ENCODE results near the gene OPRD1.
"Not testable (repeated sequence)": the region's sequence is repeated elsewhere in the genome, so short reads cannot be mapped to it uniquely, and the experiment has no call there.

Gene OPRD1

GRCh38 chr1:28836421-28836956, 24.5 kb downstream of the OPRD1 start:
- in situ Hi-C loops (cut with MboI; ENCODE audit: low sequenced_read_pairs), result no loop called here

DNA sequence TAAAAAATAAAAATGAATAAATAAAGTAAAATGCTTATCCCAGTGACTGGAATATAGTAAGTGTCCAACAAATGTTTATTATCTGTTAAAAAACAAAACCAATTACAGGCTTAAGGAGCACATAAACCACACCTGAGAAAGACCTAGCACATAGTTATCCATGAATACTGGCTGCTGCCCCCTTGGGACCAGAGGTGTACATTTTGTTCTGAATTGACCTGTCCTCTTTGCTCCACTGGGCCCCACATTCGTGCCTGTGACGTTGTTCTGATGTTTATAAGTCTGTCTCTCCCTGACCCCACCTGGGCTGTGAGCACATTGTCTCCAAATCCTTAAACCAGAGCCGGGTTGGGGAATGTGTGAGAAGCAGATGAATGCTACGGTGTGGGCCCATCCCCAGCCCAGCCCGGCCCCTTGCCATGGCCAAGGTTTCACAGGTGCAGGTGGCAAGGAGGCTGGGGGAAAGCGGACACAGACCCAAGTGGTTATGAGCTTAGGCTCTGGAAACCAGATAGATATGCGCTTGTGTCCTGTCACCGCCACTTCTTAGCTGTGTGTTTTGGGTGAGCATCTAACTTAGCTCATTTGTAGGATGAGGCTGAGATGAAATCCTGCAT, 29.1 kb downstream of the OPRD1 start:
- in situ Hi-C loops (cut with MboI; ENCODE audit: low sequenced_read_pairs), result no loop called here

DNA sequence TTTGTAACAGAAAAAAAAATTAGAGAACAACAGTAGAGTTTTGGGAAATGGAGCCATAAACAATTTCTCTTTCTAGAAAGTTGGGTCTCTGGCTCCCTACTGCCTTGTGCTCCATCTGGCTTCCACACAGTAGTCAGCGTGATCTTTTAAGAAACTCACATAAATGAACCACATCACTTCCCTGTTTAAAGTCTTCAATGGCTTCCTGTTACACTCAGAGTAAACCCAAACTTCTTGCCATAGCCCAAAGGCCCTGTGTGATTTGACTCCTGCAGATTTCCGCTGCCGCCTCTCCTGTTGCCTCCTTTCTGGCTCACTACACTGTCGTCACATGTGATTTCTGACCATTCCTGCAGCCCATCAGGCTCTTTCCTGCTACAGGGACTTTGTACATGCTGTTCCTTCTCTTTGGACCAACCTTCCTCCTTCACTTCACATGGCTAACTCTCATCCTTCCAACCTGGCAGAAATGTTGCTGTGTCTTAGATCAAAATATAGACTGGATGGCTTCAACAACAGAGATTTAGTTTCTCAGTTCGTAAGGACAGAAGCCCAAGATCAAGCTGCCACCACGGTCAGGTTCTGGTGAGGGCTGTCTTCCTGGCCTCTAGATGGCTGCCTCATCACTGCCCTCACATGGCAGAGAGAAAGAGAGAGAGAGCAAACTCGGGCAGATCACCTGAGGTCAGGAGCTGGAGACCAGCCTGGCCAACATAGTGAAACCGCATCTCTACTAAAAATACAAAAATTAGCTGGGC, 34.0 kb downstream of the OPRD1 start:
- in situ Hi-C loops (cut with MboI; ENCODE audit: low sequenced_read_pairs), result no loop called here

DNA sequence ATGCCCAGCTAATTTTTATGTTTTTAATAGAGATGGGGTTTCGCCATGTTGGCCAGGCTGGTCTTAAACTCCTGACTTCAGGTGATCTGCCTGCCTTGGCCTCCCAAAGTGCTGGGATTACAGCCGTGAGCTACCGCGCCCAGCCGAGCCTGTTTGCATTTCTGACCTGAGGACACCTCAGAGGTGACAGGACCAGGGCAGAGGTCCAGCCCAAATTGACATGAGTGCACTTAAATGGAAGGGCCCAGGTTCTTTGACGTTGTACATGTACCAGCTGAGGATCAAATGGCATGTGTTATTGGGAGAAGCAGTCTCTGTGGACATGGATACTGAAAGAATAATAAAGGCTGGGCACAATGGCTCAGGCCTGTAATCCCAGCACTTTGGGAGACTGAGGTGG, 35.2 kb downstream of the OPRD1 start:
- in situ Hi-C loops (cut with MboI; ENCODE audit: low sequenced_read_pairs), result not testable (repeated sequence)

GRCh38 chr1:28848416-28848815, 36.4 kb downstream of the OPRD1 start:
- in situ Hi-C loops (cut with MboI; ENCODE audit: low sequenced_read_pairs), result no loop called here

GRCh38 chr1:28853093-28853742, 41.2 kb downstream of the OPRD1 start:
- in situ Hi-C loops (cut with MboI; ENCODE audit: low sequenced_read_pairs), result loop anchor here (25.0 kb wide), 1 partner anchor 616 kb away; the partner anchor contains the start of genes ATP5IF1 and DNAJC8

GRCh38 chr1:28854406-28854805, 42.4 kb downstream of the OPRD1 start:
- in situ Hi-C loops (cut with MboI; ENCODE audit: low sequenced_read_pairs), result loop anchor here (25.0 kb wide), 1 partner anchor 617 kb away; the partner anchor contains the start of genes ATP5IF1 and DNAJC8

GRCh38 chr1:28855046-28855445, 43.1 kb downstream of the OPRD1 start:
- in situ Hi-C loops (cut with MboI; ENCODE audit: low sequenced_read_pairs), result loop anchor here (25.0 kb wide), 1 partner anchor 618 kb away; the partner anchor contains the start of genes ATP5IF1 and DNAJC8

- in situ Hi-C loops (cut with MboI; ENCODE audit: low sequenced_read_pairs), result loop anchor here (25.0 kb wide), 1 partner anchor 618 kb away; the partner anchor contains the start of genes ATP5IF1 and DNAJC8
Observed at GRCh38 chr1:28855469-28855951, 43.5 kb downstream of the OPRD1 start.

DNA sequence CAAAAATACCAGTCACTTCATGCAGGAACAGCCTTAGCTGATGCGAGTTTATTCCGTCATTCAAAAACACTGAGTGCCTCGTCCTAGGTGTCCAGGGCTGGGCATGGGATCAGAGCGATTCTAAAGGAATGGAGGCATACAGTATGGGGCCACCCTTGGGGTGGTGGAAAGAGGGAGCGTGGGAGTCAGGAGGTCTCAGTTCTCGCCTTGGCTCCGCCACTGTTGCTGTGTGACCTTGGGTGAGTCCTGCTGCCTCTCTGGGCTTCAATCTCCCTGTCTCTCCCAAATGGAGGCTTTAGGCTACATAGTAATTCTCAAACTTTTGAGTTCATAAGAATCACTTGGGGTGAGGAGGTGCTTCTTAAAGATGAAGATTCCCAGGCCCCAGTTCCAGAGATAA, 44.0 kb downstream of the OPRD1 start:
- in situ Hi-C loops (cut with MboI; ENCODE audit: low sequenced_read_pairs), result loop anchor here (25.0 kb wide), 1 partner anchor 619 kb away; the partner anchor contains the start of genes ATP5IF1 and DNAJC8

GRCh38 chr1:28860332-28861073, 48.5 kb downstream of the OPRD1 start:
- in situ Hi-C loops (cut with MboI; ENCODE audit: low sequenced_read_pairs), result loop anchor here (25.0 kb wide), 1 partner anchor 623 kb away; the partner anchor contains the start of genes ATP5IF1 and DNAJC8

GRCh38 chr1:28862571-28863403, 50.8 kb downstream of the OPRD1 start:
- in situ Hi-C loops (cut with MboI; ENCODE audit: low sequenced_read_pairs), result loop anchor here (25.0 kb wide), 1 partner anchor 625 kb away; the partner anchor contains the start of genes ATP5IF1 and DNAJC8

GRCh38 chr1:28864695-28865094, 52.7 kb downstream of the OPRD1 start:
- in situ Hi-C loops (cut with MboI; ENCODE audit: low sequenced_read_pairs), result loop anchor here (25.0 kb wide), 1 partner anchor 627 kb away; the partner anchor contains the start of genes ATP5IF1 and DNAJC8

DNA sequence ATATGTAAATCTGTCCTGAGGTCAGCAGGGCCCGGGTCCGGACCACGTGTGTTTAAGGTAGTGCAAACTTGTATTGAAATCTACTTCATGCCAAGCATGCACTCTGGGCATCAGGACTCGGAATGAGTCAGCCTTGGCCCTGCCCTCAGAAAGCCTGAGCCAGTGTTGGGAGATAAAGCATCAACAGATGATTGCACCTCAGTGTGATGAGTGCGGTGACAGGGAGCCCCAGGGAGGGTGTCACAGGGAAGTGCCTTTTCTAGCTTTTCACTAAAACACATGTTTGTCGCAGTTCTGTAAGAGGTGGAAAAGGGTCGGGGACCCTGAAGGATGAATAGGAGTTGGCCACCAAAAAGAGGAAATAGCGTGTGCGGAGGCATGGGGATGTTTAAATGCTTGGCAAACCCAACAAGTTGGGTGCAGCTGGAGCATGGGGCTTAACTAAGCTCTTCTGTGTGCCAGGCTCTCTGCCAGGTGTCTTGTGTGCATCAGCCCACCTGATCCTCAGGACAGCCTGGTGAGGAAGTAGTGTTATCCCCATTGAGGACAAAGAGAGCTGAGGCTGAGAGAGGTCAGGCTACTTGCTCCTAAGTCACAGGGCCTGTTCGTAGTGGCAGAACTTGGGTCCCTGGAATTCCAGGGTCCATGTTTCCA, 54.2 kb downstream of the OPRD1 start:
- in situ Hi-C loops (cut with MboI; ENCODE audit: low sequenced_read_pairs), result loop anchor here (25.0 kb wide), 1 partner anchor 629 kb away; the partner anchor contains the start of genes ATP5IF1 and DNAJC8

- in situ Hi-C loops (cut with MboI; ENCODE audit: low sequenced_read_pairs), result loop anchor here (25.0 kb wide), 1 partner anchor 631 kb away; the partner anchor contains the start of genes ATP5IF1 and DNAJC8
Observed at GRCh38 chr1:28867850-28868249, 55.9 kb downstream of the OPRD1 start.

- in situ Hi-C loops (cut with MboI; ENCODE audit: low sequenced_read_pairs), result loop anchor here (5.0 to 25.0 kb wide), 2 partner anchors 83 to 633 kb away; partner anchors contain the start of genes ATP5IF1 and DNAJC8
Observed at GRCh38 chr1:28869952-28870351, 58.0 kb downstream of the OPRD1 start.

DNA sequence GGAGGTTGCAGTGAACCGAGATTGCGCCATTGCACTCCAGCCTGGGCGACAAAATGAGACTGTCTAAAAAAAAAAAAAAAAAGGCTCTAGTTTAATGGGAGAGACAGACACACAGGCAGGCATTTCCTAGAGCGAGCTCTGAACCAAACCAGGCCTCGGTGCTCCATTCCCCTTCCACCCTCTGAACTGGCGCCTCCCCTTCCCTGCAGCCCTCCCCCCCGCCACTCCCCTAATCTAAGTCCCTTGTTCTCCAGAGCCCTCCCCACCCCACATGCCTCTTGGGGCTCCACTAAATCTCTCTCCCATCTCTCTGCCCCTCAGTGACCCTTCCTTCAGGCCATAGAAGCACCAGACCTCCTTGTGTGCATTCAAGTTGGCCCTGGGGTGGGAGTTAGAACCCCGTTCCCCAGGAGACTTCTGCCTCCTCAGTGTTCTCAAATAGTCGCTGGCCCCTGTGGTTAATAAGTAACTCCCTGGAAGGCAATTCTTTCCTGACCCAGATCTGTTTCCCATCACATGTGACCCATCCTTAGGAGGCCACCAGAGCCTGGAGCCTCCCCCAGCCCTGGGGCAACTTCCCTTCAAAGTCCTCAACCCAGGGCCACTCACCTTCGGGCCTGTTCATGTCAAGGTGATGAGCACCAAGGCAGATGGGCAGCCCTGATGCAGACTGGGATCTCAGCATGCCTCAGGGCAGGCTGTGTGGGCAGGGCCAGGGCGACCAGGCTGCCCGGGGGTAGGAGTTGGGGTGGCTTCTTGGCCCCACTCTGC, 59.8 kb downstream of the OPRD1 start:
- in situ Hi-C loops (cut with MboI; ENCODE audit: low sequenced_read_pairs), result loop anchor here (5.0 to 25.0 kb wide), 2 partner anchors 85 to 635 kb away; partner anchors contain the start of genes ATP5IF1 and DNAJC8
